Measurements from ENCODE around the gene SECTM1.

DNA sequence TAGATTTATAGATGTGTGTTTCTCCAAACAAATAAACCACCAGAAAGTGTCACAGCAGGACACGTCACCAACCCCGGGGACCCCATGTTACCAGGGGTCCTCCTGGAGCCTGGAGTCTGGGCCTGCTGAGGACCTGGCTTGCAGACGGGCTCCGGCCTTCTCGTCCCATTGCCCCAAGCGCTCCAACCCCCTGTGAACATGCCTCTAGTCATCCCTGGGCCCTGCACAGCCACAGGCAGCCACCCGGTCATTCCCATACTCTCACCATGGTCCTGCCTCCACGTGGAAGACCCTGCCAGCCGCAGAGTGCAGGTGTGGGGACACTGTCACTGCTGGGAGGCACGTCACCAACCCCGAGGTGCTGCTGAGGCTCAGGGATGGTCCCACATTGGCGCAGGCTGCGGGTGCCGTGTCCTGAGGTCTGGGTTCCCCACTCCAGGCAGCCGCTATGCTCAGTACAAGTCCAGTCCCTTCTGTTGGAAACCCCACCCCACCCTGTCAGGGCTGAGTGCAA, 4.5 kb downstream of the SECTM1 start:
- TF ChIP-seq ARNT (IDR thresholded peaks at IDR 0.05) (no peak), BHLHE40 (IDR thresholded peaks at IDR 0.05; ENCODE audit: borderline replicate concordance) (no peak)
- TF ChIP-seq, protein P1, sequence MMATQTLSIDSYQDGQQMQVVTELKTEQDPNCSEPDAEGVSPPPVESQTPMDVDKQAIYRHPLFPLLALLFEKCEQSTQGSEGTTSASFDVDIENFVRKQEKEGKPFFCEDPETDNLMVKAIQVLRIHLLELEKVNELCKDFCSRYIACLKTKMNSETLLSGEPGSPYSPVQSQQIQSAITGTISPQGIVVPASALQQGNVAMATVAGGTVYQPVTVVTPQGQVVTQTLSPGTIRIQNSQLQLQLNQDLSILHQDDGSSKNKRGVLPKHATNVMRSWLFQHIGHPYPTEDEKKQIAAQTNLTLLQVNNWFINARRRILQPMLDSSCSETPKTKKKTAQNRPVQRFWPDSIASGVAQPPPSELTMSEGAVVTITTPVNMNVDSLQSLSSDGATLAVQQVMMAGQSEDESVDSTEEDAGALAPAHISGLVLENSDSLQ (IDR thresholded peaks at IDR 0.05), result no peak

All from HEK293T (cell line).